ENCODE results near the gene CELA3A.

Gene CELA3A

DNA sequence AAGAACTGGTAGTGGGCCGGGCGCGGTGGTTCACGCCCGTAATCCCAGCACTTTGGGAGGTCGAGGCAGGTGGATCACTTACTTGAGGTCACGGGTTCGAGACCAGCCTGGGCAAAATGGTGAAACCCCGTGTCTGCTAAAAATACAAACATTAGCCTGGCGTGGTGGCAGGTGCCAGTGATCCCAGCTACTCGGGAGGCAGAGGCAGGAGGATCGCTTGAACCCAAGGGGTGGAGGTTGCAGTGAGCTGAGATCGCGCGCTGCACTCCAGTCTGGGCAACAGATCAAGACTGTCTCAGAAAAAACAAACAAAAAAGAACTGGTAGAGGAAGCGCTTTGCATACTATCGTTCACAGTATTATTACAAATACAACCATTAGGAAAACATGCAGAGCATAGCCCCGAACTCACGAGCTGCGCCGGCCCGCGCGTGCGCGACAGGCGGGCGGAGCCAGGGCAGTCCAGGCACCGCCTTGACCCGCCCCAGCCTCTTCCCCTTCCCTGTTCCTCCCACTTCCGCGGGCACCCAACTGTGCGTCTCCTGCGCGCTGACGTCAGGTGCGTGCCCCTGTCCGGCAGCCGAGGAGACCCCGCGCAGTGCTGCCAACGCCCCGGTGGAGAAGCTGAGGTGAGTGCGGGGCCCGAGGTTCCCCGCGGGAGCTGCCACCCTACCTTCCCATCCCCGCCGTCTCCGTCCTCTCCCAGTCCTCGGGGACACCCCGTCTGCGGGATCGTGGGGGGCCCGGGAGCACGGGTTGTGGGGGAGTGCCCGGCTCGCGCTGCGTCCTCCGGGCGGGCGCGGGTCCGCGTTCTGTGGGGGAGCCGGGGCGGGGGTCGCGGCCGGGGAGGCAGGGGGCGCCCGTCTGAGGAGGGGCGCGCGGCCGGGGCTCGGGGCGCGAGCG is 50.9 kb downstream of the CELA3A start, which contains the start of gene CDC42:
Gene CDC42 (plus strand): TSS at position 595 of the 902 bp plus-strand sequence. CDS start 25,770 bp downstream, outside the sequence.
- Histone ChIP-seq H3K4me1 (ENCODE audit: insufficient read depth, poor library complexity, severe bottlenecking) (peaks cover 23% of the 10 kb centered on the region), H3K4me3 (ENCODE audit: severe bottlenecking) (peak within 1 kb of the TSS; percentile 85), H3K27ac (ENCODE audit: poor library complexity, severe bottlenecking) (peak within 1 kb of the TSS; percentile 95), H3K27me3 (ENCODE audit: insufficient read depth, poor library complexity, severe bottlenecking) (no peaks in the 10 kb centered on the region), H3K9me3 (ENCODE audit: severe bottlenecking) (no peaks in the 10 kb centered on the region), H3K36me3 (ENCODE audit: low read depth) (peaks cover 33% of the 10 kb centered on the region)
- ATAC-seq (ENCODE audit: low read depth), result peak; percentile 94
- TF ChIP-seq, protein P1, sequence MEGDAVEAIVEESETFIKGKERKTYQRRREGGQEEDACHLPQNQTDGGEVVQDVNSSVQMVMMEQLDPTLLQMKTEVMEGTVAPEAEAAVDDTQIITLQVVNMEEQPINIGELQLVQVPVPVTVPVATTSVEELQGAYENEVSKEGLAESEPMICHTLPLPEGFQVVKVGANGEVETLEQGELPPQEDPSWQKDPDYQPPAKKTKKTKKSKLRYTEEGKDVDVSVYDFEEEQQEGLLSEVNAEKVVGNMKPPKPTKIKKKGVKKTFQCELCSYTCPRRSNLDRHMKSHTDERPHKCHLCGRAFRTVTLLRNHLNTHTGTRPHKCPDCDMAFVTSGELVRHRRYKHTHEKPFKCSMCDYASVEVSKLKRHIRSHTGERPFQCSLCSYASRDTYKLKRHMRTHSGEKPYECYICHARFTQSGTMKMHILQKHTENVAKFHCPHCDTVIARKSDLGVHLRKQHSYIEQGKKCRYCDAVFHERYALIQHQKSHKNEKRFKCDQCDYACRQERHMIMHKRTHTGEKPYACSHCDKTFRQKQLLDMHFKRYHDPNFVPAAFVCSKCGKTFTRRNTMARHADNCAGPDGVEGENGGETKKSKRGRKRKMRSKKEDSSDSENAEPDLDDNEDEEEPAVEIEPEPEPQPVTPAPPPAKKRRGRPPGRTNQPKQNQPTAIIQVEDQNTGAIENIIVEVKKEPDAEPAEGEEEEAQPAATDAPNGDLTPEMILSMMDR (IDR thresholded peaks at IDR 0.05; ENCODE audit: poor library complexity, severe bottlenecking), result no peak
- peak; percentile 96 for DNase-seq (ENCODE audit: low spot score)

DNA sequence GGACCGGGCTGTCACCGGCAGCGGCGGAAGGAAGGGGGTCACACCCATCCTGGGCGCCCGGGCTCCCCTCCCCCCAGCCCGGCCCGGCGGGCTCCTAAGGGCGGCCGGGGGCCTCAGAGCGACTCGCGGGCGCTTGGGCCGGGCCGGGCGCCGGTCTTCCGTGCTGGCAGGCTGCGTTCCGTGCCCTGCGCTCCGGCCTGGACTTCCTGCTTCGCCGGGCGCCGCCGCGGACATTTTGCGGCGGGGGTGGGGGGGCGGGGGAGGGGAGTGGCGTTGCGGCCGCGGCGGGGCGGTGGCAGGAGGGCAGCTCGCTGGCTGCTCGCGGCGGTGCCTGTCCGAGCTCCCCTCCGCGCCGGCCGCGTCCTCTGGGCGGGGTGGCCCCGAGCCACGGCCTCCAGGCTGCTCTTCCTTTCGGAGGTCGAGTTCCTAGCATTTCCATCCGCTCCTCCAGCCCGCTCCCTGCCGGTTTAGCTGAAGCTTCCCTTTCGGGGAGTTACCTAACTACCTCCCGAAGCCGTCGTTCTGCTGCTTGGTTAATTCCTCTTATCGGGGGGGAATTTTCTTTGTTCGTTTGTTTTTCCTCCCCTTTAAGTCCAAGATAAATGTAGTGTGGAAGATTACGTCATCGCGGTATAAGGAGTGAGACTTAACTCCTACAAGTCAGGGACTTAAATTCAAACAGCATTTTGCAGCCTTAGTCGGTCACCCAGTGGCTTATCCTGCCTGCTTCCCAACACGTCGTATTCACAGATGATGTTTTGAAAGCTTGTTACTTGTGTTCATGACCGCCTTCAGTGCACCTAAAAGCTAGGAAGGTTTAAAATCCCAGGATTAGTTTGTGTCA is 51.8 kb downstream of the CELA3A start:
- Histone ChIP-seq H3K9me3 (ENCODE audit: severe bottlenecking) (no peaks in the 10 kb centered on the region), H3K4me1 (ENCODE audit: insufficient read depth, poor library complexity, severe bottlenecking) (peaks cover 23% of the 10 kb centered on the region), H3K36me3 (ENCODE audit: low read depth) (peaks cover 41% of the 10 kb centered on the region), H3K27ac (ENCODE audit: poor library complexity, severe bottlenecking) (peak overlapping the region; percentile 95), H3K27me3 (ENCODE audit: insufficient read depth, poor library complexity, severe bottlenecking) (no peaks in the 10 kb centered on the region), H3K4me3 (ENCODE audit: severe bottlenecking) (peak overlapping the region; percentile 85)
- peak; percentile 49 for ATAC-seq (ENCODE audit: low read depth)
- TF ChIP-seq, protein P1 (IDR thresholded peaks at IDR 0.05; ENCODE audit: poor library complexity, severe bottlenecking), result no peak
- no peak for DNase-seq (ENCODE audit: low spot score)

DNA sequence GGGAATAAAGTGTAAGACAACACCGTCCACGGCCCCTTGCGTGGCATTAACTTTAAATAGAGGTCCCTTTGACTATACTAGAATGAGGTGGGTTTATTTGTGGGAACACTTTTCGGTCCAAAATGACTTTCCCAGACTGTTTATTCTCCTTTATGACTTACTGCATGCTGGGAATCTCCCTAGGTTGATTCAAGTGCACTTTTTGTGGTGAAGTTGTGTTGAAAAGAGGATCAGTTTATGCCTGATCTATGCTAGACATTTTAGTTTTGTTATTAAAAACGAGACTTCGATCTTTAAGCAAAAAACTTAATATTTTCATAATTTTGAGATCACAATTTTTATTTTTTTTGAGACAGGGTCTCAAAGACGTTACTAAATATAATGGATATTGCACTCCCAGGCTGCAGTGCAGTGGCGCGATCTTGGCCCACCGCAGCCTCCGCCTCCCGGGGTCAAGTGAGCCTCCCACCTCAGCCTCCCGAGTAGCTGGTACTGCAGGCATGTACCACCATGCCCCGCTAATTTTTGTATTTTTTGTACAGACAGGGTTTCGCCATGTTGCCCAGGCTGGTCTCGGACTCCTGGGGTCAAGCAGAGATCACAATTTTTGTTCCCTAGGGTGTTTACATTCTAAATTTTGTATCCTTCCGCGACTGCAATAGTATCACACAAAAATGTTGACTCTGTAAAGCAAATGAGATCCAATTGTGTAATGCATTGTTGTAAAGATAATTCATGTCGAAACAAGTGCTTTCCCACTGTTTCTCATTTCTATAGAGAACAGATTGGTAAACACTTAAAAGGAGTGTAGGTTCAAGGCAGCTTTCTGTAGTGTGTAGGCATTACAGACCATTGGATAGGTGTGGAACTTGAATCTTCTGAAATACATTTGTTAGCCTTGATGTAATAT is 52.7 kb downstream of the CELA3A start:
- Histone ChIP-seq H3K9me3 (ENCODE audit: severe bottlenecking) (no peaks in the 10 kb centered on the region), H3K4me3 (ENCODE audit: severe bottlenecking) (peak overlapping the region; percentile 85), H3K27me3 (ENCODE audit: insufficient read depth, poor library complexity, severe bottlenecking) (no peaks in the 10 kb centered on the region), H3K27ac (ENCODE audit: poor library complexity, severe bottlenecking) (peak overlapping the region; percentile 95), H3K36me3 (ENCODE audit: low read depth) (peaks cover 50% of the 10 kb centered on the region), H3K4me1 (ENCODE audit: insufficient read depth, poor library complexity, severe bottlenecking) (peaks cover 23% of the 10 kb centered on the region)
- ATAC-seq (ENCODE audit: low read depth) (no peak), DNase-seq (ENCODE audit: low spot score) (no peak)
- TF ChIP-seq, protein P1 (IDR thresholded peaks at IDR 0.05; ENCODE audit: poor library complexity, severe bottlenecking), result no peak

DNA sequence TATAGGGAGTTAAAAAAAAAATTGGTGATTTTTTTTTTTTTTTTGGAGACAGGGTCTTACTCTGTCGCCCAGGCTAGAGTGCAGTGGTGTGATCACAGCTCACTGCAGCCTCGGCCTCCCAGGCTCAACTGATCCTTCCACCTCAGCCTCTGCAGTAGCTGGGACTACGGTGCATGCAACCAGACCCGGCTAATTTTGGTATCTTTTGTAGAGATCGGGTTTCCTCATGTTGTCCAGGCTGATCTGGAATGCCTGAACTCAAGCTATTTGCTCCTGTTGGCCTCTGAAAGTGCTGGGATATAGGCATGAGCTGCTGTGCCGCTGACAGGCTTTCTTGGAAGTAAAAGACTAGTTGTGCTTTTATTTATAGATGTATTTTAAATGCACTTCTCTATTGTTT is 54.0 kb downstream of the CELA3A start:
- TF ChIP-seq, protein P1 (IDR thresholded peaks at IDR 0.05; ENCODE audit: poor library complexity, severe bottlenecking), result no peak
- no peak for DNase-seq (ENCODE audit: low spot score)
- peaks cover 58% of the 10 kb centered on the region for H3K36me3 ChIP-seq (ENCODE audit: low read depth)

More for the DNA sequence above, 54.0 kb downstream of the CELA3A start:
- no peaks in the 10 kb centered on the region for H3K9me3 ChIP-seq (ENCODE audit: severe bottlenecking)
- ATAC-seq (ENCODE audit: low read depth), result no peak
- no peaks in the 10 kb centered on the region for H3K27me3 ChIP-seq (ENCODE audit: insufficient read depth, poor library complexity, severe bottlenecking)
- no peak overlapping the region for H3K4me3 ChIP-seq (ENCODE audit: severe bottlenecking)
- peaks cover 23% of the 10 kb centered on the region for H3K4me1 ChIP-seq (ENCODE audit: insufficient read depth, poor library complexity, severe bottlenecking)
- peak overlapping the region; percentile 4 for H3K27ac ChIP-seq (ENCODE audit: poor library complexity, severe bottlenecking)

Data from RWPE2 (cell line).